NCI-H1105 treated with DMSO at 0.1 percent for 48 hours (cell line): ENCODE results near the gene NT5DC3.
"Not testable (repeated sequence)": the region's sequence is repeated elsewhere in the genome, so short reads cannot be mapped to it uniquely, and the experiment has no call there.

Source experiments
- DNase-seq: peaks from one replicate; lab custom pipeline; 2025; lab: John Stamatoyannopoulos, UW

Gene NT5DC3

GRCh38 chr12:103855036-103855712 lies 14.1 kb upstream of the NT5DC3 start:
- DNase-seq, result no peak

GRCh38 chr12:103854372-103854973 lies 13.4 kb upstream of the NT5DC3 start:
- DNase-seq, result no peak

- DNase-seq, result peak; percentile 94
Observed at GRCh38 chr12:103852498-103852997, 11.5 kb upstream of the NT5DC3 start.

GRCh38 chr12:103851127-103851526 lies 10.1 kb upstream of the NT5DC3 start:
- DNase-seq, result no peak

- no peak for DNase-seq
Observed at GRCh38 chr12:103850429-103850828, 9.4 kb upstream of the NT5DC3 start.

GRCh38 chr12:103848917-103849491 lies 8.0 kb upstream of the NT5DC3 start:
- DNase-seq, result no peak

- DNase-seq, result no peak
Observed at GRCh38 chr12:103848143-103848542, 7.1 kb upstream of the NT5DC3 start.

GRCh38 chr12:103846415-103846814 lies 5.4 kb upstream of the NT5DC3 start:
- DNase-seq, result no peak

- DNase-seq, result no peak
Observed at GRCh38 chr12:103844305-103844704, 3.3 kb upstream of the NT5DC3 start.

- DNase-seq, result peak; percentile 16
Observed at GRCh38 chr12:103841690-103842584, 903 bp upstream of the NT5DC3 start.

- DNase-seq, result no peak
Observed at GRCh38 chr12:103840462-103840875, 565 bp downstream of the NT5DC3 start.

- DNase-seq, result no peak
Observed at GRCh38 chr12:103839609-103840461, 1.2 kb downstream of the NT5DC3 start.

- DNase-seq, result no peak
Observed at GRCh38 chr12:103839103-103839502, 1.9 kb downstream of the NT5DC3 start.

GRCh38 chr12:103838254-103838914 lies 2.6 kb downstream of the NT5DC3 start:
- no peak for DNase-seq

- DNase-seq, result no peak
Observed at GRCh38 chr12:103836345-103836744, 4.7 kb downstream of the NT5DC3 start.

GRCh38 chr12:103835747-103836335 lies 5.2 kb downstream of the NT5DC3 start:
- DNase-seq, result not testable (repeated sequence)

- no peak for DNase-seq
Observed at GRCh38 chr12:103834942-103835341, 6.1 kb downstream of the NT5DC3 start.

GRCh38 chr12:103833891-103834290 lies 7.1 kb downstream of the NT5DC3 start:
- DNase-seq, result no peak

- no peak for DNase-seq
Observed at GRCh38 chr12:103833095-103833775, 7.8 kb downstream of the NT5DC3 start.
